Endothelial cell (in vitro differentiated cells): Measurements from ENCODE around the gene STARD3. TPM values are rescaled to one million over a fixed set of nuclear protein-coding genes. Genes with fewer than 3 reads are reported as not detected.

Experiments
- DNase-seq: peaks from one replicate; pipeline ENCODE4 v3.0.0; 2021; ENCODE audit warnings: low spot score
- H3K27ac Mint-ChIP-seq: one replicate; pipeline ENCODE4 v1.8.0; 2021; ENCODE audit warnings: mixed read lengths, inconsistent platforms; ENCODE audit not compliant: unreplicated experiment
- H3K27me3 Mint-ChIP-seq: one replicate; pipeline ENCODE4 v1.8.0; 2021; ENCODE audit warnings: mild to moderate bottlenecking, moderate library complexity, mixed read lengths, inconsistent platforms; ENCODE audit not compliant: unreplicated experiment
- H3K36me3 Mint-ChIP-seq: one replicate; pipeline ENCODE4 v1.8.0; 2021; ENCODE audit warnings: mild to moderate bottlenecking, low read depth, mixed read lengths, inconsistent platforms; ENCODE audit not compliant: unreplicated experiment
- H3K4me1 Mint-ChIP-seq: one replicate; pipeline ENCODE4 v1.8.0; 2021; ENCODE audit warnings: mild to moderate bottlenecking, mixed read lengths, inconsistent platforms; ENCODE audit not compliant: unreplicated experiment
- H3K4me3 Mint-ChIP-seq: one replicate; pipeline ENCODE4 v1.8.0; 2021; ENCODE audit warnings: mild to moderate bottlenecking, mixed read lengths, inconsistent platforms; ENCODE audit not compliant: unreplicated experiment
- H3K9me3 Mint-ChIP-seq: one replicate; pipeline ENCODE4 v1.8.0; 2021; ENCODE audit warnings: mixed read lengths, inconsistent platforms; ENCODE audit not compliant: unreplicated experiment
- total RNA-seq: library from RNA; stranded (reverse); fragmentation: NEBNext Ultra II Directional; extraction: Animal tissue kit (Norgen Biotek cat#: 25700); gene quantifications from one replicate; pipeline ENCODE4 v1.2.1, GENCODE V29; 2021; ENCODE audit not compliant: unreplicated experiment
- TF ChIP-seq, protein P1 (sequence below): fragments of 200-600 bp; sonication (generic); IDR thresholded peaks from one replicate; pipeline ENCODE4 v1.5.0; 2021; ENCODE audit warnings: antibody characterized with exemption; ENCODE audit not compliant: unreplicated experiment

Gene STARD3
- total RNA-seq, 1 donor from 2014 or later: 77.7 TPM

DNA sequence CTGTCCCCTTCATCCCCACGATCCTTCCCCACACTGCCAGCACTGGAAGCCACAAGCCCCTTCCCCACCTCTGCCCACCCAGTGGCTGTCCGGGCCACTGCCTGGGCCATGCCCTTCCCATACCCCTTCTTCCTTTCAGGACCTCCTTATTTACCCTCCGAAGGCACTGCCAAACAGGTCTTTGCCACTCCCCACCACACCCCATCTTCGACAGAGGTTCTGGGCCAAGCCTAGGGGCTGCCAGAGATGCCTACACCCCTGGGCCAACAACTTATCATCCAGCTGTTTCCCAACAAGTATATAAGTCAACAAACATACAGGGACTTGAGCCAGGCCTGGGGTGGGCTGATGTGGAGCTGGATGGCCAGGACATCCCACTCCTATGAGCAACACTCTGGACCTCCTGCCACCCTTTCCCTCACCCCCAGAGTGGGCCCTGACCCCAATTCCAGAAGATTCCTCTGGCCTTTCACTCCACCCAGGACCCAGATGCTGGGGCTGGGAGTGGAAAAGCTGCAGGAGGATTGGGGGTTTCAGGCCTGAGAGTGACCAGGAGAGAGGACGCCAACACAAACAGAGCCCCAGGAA is 11.7 kb upstream of the STARD3 start:
- Mint-ChIP-seq H3K4me1 (peaks cover 4% of the 10 kb centered on the region), H3K36me3 (no peaks in the 10 kb centered on the region), H3K4me3 (peak overlapping the region; percentile 31), H3K9me3 (no peaks in the 10 kb centered on the region), H3K27ac (no peak overlapping the region), H3K27me3 (peaks cover 18% of the 10 kb centered on the region)
- TF ChIP-seq, protein P1, sequence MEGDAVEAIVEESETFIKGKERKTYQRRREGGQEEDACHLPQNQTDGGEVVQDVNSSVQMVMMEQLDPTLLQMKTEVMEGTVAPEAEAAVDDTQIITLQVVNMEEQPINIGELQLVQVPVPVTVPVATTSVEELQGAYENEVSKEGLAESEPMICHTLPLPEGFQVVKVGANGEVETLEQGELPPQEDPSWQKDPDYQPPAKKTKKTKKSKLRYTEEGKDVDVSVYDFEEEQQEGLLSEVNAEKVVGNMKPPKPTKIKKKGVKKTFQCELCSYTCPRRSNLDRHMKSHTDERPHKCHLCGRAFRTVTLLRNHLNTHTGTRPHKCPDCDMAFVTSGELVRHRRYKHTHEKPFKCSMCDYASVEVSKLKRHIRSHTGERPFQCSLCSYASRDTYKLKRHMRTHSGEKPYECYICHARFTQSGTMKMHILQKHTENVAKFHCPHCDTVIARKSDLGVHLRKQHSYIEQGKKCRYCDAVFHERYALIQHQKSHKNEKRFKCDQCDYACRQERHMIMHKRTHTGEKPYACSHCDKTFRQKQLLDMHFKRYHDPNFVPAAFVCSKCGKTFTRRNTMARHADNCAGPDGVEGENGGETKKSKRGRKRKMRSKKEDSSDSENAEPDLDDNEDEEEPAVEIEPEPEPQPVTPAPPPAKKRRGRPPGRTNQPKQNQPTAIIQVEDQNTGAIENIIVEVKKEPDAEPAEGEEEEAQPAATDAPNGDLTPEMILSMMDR: no peak
- no peak for DNase-seq

GRCh38 chr17:39626171-39627046 is 10.5 kb upstream of the STARD3 start, which contains the start of gene PPP1R1B:
TSS of gene PPP1R1B (plus strand) at chr17:39626952. CDS start at chr17:39627393, 441 bp downstream.
- no peak for DNase-seq
- Mint-ChIP-seq H3K9me3 (no peaks in the 10 kb centered on the region), H3K27me3 (peaks cover 22% of the 10 kb centered on the region), H3K27ac (no peak within 1 kb of the TSS), H3K36me3 (no peaks in the 10 kb centered on the region), H3K4me1 (peaks cover 9% of the 10 kb centered on the region), H3K4me3 (peak within 1 kb of the TSS; percentile 81)
- TF ChIP-seq, protein P1: no peak

DNA sequence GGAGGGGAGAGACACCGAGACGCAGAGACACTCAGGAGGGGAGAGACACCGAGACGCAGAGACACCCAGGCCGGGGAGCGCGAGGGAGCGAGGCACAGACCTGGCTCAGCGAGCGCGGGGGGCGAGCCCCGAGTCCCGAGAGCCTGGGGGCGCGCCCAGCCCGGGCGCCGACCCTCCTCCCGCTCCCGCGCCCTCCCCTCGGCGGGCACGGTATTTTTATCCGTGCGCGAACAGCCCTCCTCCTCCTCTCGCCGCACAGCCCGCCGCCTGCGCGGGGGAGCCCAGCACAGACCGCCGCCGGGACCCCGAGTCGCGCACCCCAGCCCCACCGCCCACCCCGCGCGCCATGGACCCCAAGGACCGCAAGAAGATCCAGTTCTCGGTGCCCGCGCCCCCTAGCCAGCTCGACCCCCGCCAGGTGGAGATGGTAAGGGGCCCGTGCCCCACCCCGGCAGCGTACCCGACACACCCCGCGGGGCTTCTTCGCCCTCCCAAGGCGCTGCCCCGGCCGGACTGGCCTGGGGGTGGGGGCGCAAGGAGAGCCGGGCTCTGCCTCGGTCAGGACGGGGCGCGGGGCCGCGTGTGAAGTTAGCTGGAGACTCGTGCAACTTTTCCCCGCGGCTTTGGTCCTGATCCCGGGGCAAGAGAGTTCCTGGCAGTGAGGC is 9.8 kb upstream of the STARD3 start:
- Mint-ChIP-seq H3K4me3 (peak overlapping the region; percentile 81), H3K36me3 (no peaks in the 10 kb centered on the region), H3K27me3 (peaks cover 19% of the 10 kb centered on the region), H3K4me1 (peaks cover 16% of the 10 kb centered on the region), H3K27ac (no peak overlapping the region), H3K9me3 (no peaks in the 10 kb centered on the region)
- DNase-seq: no peak
- TF ChIP-seq, protein P1: no peak

DNA sequence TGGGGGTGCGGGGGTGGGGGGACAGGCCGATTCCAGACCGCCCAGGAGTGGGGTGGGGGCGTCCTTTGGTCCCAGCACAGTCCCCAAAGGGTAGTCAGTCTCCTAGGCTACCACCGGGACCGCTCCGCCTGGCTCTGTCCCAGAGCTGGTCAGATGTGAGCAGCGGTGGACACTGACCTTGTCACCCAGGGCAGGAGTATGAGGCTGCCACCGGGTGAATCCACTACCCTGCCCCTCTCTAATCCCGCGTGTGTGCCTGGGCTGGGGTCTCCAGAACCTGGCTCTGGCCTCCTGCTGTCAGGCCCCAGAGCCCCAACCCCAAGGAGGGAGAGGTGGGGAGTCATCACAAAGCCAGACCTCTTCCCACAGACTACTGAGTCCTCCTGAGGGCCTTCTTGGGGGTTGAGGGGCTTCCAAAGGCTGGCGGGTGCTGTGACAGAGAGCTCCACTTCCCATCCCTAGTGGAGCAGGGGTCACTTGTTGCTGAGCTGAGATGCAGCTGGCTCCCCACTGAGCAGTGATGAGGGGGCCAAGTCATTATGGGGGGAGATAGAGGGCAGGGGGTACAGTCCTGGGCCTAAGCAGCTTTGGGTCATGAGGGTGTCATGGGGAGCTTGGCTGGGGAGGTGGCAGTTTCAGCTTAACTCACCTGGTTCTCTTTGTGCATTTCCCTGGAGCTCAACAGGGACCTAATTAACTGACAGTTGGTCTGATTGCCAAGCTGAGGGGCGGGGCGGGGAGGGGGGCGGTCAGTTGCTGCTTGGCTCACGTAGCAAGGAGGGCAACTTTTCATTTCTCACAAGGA is 9.0 kb upstream of the STARD3 start:
- Mint-ChIP-seq H3K27me3 (peaks cover 19% of the 10 kb centered on the region), H3K4me3 (no peak overlapping the region), H3K36me3 (no peaks in the 10 kb centered on the region), H3K9me3 (no peaks in the 10 kb centered on the region), H3K27ac (no peak overlapping the region), H3K4me1 (peaks cover 16% of the 10 kb centered on the region)
- TF ChIP-seq, protein P1: no peak
- DNase-seq: no peak
